ENCODE results near the gene SLC66A1.

DNA sequence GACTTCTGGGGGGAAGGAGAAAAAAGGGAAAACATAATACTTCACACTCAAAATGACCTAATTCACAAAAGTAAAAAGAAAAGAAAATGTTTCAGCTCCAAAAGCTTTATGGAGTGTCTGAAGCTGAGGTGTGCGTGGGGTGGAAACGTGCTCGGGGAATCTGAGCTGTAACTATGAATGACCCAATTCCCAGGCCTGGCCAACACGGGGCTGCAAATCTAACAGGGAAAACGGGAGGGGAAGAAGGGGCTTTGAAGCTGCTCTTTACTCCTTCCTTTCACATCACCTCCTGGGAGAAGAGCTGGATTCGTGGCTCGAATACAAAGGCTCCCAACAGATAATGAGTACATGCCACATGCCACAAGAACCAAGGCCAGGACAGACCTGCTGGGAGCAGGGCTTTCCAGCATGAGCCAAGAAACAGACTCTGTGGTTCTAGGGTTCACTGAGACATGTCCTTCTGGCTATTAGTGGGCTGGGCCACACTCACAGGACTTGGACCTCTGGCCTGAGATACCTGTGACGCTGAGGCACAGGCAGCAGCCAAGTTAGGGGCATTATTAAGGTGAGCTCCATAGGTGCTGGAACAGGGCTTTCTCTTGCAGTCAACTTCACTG lies 51.5 kb downstream of the SLC66A1 start:
- TF ChIP-seq, protein P1, sequence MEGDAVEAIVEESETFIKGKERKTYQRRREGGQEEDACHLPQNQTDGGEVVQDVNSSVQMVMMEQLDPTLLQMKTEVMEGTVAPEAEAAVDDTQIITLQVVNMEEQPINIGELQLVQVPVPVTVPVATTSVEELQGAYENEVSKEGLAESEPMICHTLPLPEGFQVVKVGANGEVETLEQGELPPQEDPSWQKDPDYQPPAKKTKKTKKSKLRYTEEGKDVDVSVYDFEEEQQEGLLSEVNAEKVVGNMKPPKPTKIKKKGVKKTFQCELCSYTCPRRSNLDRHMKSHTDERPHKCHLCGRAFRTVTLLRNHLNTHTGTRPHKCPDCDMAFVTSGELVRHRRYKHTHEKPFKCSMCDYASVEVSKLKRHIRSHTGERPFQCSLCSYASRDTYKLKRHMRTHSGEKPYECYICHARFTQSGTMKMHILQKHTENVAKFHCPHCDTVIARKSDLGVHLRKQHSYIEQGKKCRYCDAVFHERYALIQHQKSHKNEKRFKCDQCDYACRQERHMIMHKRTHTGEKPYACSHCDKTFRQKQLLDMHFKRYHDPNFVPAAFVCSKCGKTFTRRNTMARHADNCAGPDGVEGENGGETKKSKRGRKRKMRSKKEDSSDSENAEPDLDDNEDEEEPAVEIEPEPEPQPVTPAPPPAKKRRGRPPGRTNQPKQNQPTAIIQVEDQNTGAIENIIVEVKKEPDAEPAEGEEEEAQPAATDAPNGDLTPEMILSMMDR (IDR thresholded peaks at IDR 0.05), result no peak
- TF ChIP-seq POLR2AphosphoS5 (IDR thresholded peaks at IDR 0.05), result no peak

All from prostate gland (tissue), 2 donors.